Measurements from ENCODE around the gene MOB4.

DNA sequence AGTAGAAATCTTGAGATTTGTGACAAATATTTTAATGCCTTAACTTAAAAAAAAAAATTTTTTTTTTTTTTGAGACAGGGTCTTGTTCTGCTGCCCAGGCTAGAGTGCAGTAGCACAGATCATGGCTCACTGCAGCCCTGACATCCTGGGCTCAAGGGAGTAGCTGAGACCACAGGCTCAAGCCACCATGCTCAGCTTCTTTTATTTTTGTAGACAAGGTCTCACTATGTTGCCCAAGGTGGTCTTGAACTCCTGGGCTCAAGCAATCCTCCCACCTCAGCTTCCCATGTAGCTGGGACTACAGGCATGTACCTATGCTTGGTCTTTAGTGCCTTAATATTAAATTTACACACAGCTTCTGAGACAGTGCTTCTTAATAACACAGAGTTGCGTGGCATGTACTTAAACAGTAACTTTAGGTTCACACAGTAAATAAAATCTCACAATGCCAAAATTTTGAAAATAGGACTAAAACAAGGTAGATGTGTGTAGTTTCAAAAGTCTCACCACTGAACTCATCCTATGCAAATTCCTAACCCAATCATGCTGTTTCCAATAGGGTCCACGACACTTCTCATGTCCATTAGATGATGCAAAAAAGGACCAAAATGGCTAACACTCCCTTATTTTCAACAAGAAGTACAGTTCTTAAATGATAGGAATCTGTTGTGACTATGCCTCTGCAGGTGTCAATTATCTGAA, 20.3 kb upstream of the MOB4 start:
- TF ChIP-seq POLR2A (IDR thresholded peaks at IDR 0.05; ENCODE audit: low read depth, low read length) (no peak), CEBPB (IDR thresholded peaks at IDR 0.05; ENCODE audit: borderline replicate concordance in 1 of 2, low read depth in 2 of 2, low read length in 2 of 2) (no peak), MXI1 (IDR thresholded peaks at IDR 0.05; ENCODE audit: low read depth, low read length) (no peak), SUZ12 (IDR thresholded peaks at IDR 0.05; ENCODE audit: unreplicated experiment) (no peak), EZH2 (IDR thresholded peaks at IDR 0.05; ENCODE audit: borderline replicate concordance, control insufficient read depth, low read depth, low read length) (no peak)
- TF ChIP-seq, protein P1, sequence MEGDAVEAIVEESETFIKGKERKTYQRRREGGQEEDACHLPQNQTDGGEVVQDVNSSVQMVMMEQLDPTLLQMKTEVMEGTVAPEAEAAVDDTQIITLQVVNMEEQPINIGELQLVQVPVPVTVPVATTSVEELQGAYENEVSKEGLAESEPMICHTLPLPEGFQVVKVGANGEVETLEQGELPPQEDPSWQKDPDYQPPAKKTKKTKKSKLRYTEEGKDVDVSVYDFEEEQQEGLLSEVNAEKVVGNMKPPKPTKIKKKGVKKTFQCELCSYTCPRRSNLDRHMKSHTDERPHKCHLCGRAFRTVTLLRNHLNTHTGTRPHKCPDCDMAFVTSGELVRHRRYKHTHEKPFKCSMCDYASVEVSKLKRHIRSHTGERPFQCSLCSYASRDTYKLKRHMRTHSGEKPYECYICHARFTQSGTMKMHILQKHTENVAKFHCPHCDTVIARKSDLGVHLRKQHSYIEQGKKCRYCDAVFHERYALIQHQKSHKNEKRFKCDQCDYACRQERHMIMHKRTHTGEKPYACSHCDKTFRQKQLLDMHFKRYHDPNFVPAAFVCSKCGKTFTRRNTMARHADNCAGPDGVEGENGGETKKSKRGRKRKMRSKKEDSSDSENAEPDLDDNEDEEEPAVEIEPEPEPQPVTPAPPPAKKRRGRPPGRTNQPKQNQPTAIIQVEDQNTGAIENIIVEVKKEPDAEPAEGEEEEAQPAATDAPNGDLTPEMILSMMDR (IDR thresholded peaks at IDR 0.05 in 2 of 3, conservative IDR thresholded peaks at IDR 0.05 in 1 of 3; ENCODE audit: control insufficient read depth in 2 of 3, extremely low read depth in 1 of 3, insufficient read depth in 1 of 3, low read depth in 3 of 3, low read length in 3 of 3): no peak
- TF ChIP-seq, protein P2, sequence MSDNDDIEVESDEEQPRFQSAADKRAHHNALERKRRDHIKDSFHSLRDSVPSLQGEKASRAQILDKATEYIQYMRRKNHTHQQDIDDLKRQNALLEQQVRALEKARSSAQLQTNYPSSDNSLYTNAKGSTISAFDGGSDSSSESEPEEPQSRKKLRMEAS (IDR thresholded peaks at IDR 0.05; ENCODE audit: low read depth, low read length): no peak
